ENCODE data around the gene KAT7. TPM values are rescaled to one million over a fixed set of nuclear protein-coding genes. Genes with fewer than 3 reads are reported as not detected.

Gene KAT7
- total and polyA plus RNA-seq, 10 of the 15 experiments (the other 5 are each of a cell fraction or from before 2014, with no cell fraction given) = 6.6 to 45.8 (median 26.3) TPM

DNA sequence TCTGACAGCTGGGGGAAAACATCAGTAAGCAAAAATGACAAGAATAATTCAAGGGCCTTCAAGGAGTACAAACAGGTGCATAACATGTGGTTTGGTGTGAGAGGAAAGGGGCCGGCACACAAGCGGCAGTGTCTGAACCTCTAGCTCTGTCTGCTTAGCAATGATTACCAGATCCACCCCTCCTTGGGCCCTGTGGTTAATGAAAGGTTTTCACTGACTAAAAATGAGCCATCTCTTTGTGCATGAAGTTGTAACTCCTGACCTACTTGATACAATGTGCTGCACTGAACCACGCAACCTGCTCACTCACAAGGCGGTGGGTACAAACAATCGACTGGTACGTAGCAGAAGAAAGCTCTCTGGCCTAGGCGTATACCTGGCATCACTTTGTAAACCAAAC, 39.7 kb upstream of the KAT7 start (continued):
- TF ChIP-seq, protein P1, sequence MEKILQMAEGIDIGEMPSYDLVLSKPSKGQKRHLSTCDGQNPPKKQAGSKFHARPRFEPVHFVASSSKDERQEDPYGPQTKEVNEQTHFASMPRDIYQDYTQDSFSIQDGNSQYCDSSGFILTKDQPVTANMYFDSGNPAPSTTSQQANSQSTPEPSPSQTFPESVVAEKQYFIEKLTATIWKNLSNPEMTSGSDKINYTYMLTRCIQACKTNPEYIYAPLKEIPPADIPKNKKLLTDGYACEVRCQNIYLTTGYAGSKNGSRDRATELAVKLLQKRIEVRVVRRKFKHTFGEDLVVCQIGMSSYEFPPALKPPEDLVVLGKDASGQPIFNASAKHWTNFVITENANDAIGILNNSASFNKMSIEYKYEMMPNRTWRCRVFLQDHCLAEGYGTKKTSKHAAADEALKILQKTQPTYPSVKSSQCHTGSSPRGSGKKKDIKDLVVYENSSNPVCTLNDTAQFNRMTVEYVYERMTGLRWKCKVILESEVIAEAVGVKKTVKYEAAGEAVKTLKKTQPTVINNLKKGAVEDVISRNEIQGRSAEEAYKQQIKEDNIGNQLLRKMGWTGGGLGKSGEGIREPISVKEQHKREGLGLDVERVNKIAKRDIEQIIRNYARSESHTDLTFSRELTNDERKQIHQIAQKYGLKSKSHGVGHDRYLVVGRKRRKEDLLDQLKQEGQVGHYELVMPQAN (conservative IDR thresholded peaks at IDR 0.05) = no peak; the same call in 1 of the 2 replicates
- TF ChIP-seq, protein P2, sequence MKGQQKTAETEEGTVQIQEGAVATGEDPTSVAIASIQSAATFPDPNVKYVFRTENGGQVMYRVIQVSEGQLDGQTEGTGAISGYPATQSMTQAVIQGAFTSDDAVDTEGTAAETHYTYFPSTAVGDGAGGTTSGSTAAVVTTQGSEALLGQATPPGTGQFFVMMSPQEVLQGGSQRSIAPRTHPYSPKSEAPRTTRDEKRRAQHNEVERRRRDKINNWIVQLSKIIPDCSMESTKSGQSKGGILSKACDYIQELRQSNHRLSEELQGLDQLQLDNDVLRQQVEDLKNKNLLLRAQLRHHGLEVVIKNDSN (IDR thresholded peaks at IDR 0.05; ENCODE audit: borderline replicate concordance, extremely low read length, insufficient read depth, low read depth, low read length) = no peak
- TF ChIP-seq ZNF207 (IDR thresholded peaks at IDR 0.05; ENCODE audit: borderline replicate concordance) = no peak
- peak; percentile 86 for TF ChIP-seq ATF7 (IDR thresholded peaks at IDR 0.05; ENCODE audit: low read depth)
- no peak for TF ChIP-seq NR2C1 (IDR thresholded peaks at IDR 0.05)
- no peak for TF ChIP-seq TCF7 (IDR thresholded peaks at IDR 0.05; ENCODE audit: borderline replicate concordance)
- TF ChIP-seq, protein P3, sequence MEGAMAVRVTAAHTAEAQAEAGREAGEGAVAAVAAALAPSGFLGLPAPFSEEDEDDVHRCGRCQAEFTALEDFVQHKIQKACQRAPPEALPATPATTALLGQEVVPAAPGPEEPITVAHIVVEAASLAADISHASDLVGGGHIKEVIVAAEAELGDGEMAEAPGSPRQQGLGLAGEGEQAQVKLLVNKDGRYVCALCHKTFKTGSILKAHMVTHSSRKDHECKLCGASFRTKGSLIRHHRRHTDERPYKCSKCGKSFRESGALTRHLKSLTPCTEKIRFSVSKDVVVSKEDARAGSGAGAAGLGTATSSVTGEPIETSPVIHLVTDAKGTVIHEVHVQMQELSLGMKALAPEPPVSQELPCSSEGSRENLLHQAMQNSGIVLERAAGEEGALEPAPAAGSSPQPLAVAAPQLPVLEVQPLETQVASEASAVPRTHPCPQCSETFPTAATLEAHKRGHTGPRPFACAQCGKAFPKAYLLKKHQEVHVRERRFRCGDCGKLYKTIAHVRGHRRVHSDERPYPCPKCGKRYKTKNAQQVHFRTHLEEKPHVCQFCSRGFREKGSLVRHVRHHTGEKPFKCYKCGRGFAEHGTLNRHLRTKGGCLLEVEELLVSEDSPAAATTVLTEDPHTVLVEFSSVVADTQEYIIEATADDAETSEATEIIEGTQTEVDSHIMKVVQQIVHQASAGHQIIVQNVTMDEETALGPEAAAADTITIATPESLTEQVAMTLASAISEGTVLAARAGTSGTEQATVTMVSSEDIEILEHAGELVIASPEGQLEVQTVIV (IDR thresholded peaks at IDR 0.05; ENCODE audit: borderline replicate concordance, partially characterized antibody) = no peak
- no peak for TF ChIP-seq HDAC6 (IDR thresholded peaks at IDR 0.05; ENCODE audit: unreplicated experiment)
- TF ChIP-seq CBFB (IDR thresholded peaks at IDR 0.05; ENCODE audit: low read depth) = peak; percentile 89
- no peak for TF ChIP-seq CEBPZ (IDR thresholded peaks at IDR 0.05; ENCODE audit: low read depth, low read length)
- TF ChIP-seq, protein P4, sequence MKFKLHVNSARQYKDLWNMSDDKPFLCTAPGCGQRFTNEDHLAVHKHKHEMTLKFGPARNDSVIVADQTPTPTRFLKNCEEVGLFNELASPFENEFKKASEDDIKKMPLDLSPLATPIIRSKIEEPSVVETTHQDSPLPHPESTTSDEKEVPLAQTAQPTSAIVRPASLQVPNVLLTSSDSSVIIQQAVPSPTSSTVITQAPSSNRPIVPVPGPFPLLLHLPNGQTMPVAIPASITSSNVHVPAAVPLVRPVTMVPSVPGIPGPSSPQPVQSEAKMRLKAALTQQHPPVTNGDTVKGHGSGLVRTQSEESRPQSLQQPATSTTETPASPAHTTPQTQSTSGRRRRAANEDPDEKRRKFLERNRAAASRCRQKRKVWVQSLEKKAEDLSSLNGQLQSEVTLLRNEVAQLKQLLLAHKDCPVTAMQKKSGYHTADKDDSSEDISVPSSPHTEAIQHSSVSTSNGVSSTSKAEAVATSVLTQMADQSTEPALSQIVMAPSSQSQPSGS (IDR thresholded peaks at IDR 0.05; ENCODE audit: low read length) = peak; percentile 68; the same call in 1 of the 2 replicates
- peak; percentile 79 for TF ChIP-seq CUX1 (IDR thresholded peaks at IDR 0.05; ENCODE audit: insufficient replicate concordance, low read depth, low read length)
- TF ChIP-seq, protein P5, sequence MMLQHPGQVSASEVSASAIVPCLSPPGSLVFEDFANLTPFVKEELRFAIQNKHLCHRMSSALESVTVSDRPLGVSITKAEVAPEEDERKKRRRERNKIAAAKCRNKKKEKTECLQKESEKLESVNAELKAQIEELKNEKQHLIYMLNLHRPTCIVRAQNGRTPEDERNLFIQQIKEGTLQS (IDR thresholded peaks at IDR 0.05; ENCODE audit: borderline replicate concordance, extremely low read depth, low read depth, low read length) = no peak

All from GM12878 (cell line).